GM19238 (cell line): Measurements from ENCODE around the gene GPR68.
"Not testable (repeated sequence)": the region's sequence is repeated elsewhere in the genome, so short reads cannot be mapped to it uniquely, and the experiment has no call there.

Source experiments
- DNase-seq: peaks from one replicate; pipeline ENCODE4 v3.0.0; 2011; ENCODE audit warnings: low spot score; ENCODE audit not compliant: insufficient read length

Gene GPR68

GRCh38 chr14:91193069-91193468, 51.4 kb downstream of the GPR68 start:
- DNase-seq: no peak

GRCh38 chr14:91190853-91191252, 53.7 kb downstream of the GPR68 start:
- no peak for DNase-seq

- DNase-seq: no peak
Measured at GRCh38 chr14:91187271-91187670, 57.2 kb downstream of the GPR68 start.

- DNase-seq: no peak
Measured at GRCh38 chr14:91186515-91187066, 57.9 kb downstream of the GPR68 start.

DNA sequence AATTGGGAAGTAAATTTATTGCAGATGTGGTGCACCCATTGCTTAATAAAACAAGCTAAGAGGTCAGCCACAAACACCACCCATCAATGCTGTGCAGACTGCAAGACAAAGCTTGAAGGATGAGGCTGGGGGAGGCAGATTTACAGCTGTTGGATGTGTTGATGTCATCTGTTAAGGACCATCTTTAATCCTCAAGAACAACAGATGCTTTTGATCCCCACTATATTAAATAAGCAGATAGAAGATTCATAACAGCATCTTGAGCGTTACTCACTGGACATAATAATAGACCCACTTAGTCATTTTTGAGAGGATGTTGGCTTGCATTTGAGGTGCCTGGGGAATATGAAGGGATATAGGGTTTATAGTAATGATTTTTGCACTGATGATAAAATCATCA, 58.8 kb downstream of the GPR68 start:
- DNase-seq: no peak

DNA sequence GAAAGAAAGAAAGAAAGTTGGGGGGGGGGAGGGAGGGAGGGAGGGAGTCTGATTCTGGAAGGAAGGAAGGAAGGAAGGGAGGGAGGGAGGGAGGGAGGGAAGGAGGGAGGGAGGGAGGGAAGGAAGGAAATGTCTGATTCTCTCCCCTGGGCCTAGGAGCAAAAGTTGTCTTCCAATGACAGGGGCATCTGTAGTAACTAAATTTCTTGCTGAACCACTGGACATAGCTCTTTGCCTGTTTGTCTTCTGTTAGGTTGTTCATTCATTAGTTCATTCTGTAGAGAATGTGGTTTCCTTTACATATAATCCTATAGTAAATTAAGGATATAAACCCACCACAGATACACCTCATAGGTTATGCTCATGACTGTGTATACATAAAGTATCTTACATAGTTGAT, 59.9 kb downstream of the GPR68 start:
- DNase-seq: no peak

DNA sequence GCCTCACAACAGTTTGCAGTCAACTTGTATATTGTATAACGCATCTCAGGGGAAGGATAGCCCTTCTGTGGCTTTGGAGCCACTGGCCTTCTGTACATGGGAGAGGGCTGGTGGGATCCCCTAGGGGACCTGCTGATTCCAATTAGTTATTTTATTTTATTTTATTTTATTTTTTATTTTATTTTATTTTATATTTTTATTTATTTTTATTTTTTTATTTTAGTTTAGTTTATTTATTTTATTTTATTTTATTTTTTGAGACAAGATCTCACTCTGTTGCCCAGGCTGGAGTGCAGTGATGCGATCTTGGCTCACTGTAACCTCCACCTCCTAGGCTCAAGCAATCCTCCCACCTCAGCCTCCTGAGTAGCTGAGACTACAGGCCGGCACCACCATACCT, 61.8 kb downstream of the GPR68 start:
- DNase-seq: not testable (repeated sequence)
